Non-pigmented ciliary epithelial cell (primary cell): ENCODE measurements around the gene ITM2A.

Experiments used
- DNase-seq: peaks from one replicate; pipeline ENCODE4 v3.0.0-alpha.2; 2010; ENCODE audit warnings: low read depth

ITM2A gene

DNA sequence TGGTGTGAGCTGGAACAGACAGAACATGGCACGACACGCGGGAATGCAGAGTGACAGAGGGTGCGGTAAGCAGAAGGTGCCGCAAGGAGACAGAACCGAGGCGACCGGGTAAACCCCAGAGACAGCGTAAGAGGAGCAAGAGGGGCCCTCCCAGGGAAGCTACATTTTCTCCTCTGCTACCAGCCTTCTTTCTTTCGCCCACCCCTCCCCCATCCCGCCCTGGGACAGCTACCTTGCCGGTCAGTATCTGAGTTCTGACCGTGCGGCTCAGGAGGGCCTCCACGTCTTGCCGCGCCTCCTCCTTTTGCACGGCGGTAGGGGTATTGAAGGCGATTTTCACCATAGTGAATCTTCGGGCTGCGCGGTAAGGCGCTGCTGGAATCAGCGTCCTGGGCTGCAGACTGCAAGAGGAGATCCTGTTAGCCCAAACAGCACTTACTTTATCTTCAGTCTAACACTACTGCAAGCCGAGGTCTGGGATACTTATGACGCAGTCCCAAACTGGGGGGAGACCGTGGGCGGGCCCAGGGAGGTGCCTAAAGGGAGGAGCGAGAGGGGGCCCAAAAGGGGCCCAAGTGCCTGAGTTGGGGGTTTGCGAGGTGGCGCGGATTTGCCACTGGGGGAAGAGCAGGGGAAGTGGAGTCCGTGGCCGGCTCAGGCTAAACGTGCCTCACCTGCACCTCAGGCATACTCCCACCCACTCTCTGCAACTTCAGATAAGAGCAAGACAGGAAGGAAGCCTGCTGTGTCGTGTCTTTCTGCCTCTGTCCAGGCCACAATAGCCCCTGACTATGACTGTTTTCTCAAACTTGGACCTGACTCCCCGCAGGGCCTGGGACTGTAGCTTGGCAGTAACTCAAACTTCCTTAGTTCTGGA is at the start of gene ITM2A:
TSS of gene ITM2A (minus strand) at position 462 of the 877 bp plus-strand sequence. CDS start at position 343, 119 bp downstream.
- DNase-seq = no peak

DNA sequence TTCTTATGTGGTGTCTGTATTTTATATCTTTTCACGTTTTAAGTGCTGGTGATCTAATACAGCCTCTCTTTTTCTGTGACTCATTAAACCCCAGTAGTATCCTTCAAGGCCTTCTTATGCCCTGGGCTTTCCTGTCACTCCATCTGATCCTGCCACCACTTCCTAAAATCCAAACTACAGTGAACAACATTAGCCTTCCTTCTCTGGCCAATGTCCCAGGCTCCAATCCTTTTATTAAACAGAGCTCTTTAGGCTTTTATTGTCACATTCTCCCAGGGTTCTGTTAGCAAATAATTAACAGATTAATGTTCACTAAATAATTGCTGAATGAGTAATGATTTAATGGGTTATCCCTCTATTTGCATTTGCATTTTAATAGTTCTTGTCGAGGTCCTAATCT is 47.9 kb upstream of the ITM2A start:
- DNase-seq = no peak

DNA sequence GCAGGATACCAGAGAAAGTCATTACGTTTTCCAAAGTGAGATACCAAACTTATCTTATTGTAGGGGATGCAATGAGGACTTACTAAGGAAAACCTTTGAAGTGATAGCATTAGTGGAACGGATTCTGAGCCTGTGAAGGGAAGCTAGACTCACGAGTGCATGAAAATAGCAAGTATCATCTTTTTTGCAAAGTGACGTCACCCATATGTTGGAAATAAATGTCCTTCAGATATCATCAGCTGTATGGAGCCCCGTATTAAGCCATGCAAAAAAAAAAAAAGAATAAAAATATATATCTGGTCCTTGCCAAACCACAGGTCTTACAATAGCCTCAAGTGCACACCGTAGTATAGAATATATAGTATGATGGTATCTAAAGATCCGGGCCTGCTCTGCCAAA is 46.8 kb upstream of the ITM2A start:
- DNase-seq = no peak

DNA sequence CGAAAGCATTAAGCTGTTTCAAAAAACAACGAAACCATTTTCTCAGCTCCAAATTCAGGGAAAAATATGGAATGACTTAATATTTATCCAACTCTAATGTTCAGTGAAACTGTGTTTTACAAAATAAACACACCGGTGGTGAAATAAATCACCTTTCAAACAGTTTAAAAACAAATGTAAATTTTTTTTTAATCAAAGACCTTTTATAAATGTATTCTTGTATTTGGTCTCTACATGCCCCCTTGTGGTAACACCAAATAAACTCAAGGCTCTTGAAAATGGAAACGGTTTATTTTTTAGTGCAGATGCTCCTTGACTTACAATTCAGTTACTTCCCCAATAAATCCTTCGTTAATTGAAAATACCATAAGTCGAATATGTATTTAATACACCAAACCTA is 45.8 kb upstream of the ITM2A start:
- no peak for DNase-seq

DNA sequence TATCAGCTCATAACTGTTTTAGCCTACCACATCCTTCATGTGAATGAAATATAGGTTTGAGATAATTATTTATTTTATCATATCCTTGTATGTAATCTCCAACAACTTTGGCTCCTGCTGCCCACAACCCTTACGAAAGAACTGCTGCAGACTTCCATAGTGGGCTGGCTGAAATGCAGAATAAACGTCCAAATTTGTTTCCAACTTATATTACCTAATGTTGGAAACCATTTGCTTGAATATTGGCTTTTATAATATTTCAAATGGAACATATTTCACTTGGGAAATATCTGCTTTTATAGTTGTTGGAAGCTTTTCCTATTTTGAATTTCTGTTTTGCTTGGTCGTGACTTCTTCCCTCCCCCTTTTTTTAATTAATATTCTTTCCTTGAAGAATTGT is 45.0 kb upstream of the ITM2A start:
- no peak for DNase-seq

DNA sequence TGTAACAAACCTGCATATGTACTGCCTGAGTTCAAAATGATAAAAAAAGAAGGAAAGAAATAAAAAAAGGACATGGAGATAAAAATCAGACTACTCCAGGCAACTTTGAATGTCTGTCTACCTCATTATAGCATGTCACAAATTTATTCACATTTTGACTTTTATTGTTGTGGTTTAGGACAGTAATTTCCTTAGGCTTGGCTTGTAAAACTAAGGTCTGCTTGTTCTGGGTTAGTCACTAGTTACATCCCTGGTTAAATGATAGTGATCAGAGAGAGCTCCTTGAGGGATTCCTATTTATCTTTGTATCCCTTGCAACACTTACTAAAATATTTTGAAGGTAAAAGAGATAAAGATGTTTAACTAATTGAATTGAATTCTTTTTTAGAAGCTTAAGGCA is 42.5 kb upstream of the ITM2A start:
- DNase-seq = no peak

DNA sequence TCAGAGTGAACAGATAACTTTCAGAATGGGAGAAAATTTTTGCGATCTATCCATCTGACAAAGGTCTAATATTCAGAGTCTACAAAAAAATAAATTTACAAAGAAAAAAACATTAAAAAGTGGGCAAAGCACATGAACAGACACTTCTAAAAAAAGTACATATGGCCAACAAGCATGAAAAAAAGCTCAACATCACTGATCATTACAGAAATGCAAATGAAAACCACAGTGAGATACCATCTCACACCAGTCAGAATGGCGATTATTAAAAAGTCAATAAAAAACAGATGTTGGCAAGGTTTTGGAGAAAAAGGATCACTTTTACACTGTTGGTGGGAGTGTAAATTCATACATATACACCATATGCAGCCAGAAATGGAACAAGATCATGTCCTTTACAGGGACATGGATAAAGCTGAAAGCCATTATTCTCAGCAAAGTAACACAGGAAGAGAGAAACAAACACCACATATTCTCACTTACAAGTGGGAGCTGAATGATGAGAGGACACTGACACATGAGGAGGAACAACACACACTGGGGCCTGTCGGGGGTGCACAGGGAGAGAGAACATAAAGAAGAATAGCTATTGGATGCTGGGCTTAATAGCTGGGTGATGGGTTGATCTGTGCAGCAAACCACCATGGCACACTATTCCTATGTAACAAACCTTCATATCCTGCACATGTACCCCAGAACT is 41.6 kb upstream of the ITM2A start:
- DNase-seq = no peak

DNA sequence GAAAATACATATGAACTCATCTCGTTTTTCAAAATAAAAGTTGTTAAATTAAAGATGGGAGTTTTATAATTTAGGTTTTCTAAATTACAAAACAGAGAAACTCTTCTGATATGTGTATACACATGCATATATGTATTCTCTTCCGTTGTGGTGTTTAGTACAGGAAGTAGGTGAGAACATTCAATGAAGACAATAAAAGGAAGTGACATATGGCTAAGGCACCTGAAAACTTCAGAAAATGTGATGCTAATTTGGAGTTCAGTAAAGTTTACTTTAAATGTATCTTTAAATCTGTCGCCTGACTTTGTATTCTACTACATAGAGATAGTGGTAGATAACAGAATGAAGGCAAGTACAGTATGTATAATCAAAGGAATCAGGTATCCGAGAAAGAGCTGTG is 33.5 kb upstream of the ITM2A start:
- no peak for DNase-seq

DNA sequence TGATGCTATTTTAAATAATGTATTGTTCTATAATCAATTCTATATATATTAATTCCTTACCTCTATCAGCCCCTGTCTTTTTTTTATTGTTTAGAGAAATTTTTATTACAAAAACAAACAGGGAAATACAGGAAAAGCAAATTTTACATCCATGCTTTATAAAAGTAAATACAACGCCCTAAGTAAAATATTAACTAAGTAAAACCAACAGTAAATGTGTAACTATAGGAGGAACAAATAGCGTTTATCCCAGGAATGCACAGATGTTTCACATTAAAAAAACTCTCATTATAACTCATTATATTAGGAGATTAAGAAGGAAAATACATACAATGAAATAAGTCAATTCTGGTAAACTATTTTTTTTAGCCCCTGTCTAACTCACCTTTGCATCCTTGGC is 8.2 kb upstream of the ITM2A start:
- no peak for DNase-seq

DNA sequence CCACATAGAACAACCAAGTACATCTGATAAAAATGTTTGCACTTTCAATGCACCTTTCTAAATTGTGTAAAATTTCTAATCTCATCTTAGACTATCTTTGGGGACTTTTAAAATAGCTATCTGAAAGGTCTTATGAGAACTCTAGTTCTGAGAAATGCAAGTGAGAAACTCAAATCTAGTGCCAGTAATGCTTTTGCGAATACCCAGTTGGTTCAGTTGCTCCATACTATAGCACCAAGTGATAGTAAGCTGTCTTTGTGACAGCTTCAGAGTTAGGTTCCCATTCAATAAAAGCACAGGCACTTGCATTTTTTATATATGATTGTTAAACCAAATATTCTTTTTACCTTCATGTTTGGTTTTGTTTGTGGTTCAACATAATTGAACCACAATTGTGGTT is 4.5 kb upstream of the ITM2A start:
- no peak for DNase-seq

DNA sequence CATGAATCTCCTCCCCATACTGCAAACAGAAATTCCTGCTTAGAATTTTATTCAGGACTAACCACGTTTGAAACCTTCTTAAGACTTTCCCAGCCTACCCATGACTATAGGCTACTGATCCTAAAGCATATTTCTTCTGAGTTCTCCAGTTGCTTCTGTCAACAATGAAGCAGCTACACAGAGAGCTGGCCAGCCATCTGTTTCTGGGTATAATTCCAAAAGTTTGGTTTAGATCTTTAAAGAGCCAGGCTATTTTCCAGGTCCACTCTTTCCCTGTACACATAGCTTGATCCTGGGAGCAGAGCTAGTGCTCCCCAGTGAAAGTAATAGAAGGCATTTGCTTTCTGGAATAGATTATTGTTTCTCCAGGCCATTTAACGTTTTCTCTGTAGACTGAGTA is 4.0 kb upstream of the ITM2A start:
- DNase-seq = no peak

DNA sequence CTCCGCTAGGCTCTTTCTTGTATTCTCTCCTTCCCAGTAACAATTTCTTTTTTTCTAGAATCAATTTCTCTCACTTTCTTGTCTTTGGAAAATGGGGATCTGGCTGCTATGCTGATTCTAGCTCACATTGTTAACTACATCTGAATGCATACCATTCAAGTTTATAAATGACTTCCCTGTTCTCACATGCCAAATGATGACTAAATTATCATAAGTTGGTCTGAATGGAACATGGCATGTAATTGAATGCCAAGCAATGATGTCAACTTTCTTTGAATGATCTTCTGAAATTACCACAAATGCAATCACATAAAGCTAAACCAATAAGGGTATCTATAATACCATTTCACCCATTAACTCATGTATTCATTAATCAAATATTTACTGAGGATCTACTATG is 2.7 kb upstream of the ITM2A start:
- DNase-seq = no peak

DNA sequence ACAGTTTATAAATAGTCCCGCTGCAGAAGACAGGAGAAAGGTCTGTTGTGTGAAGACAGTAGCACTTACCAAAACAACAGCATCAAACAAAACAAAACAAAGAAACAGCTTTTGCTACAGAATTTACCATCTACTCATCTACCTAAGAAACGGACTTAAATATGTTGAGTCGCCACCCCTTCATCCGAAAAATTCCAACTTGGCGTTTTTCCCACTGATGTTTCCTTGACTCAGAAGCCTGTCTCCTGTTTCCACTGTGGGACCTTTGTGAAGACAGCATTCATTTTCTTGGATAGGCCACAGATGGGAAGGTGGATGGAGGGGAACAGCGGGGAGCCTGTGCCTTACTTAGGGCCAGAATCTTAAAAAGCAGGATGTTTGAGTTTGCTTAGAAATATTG is 1.3 kb upstream of the ITM2A start:
- no peak for DNase-seq

DNA sequence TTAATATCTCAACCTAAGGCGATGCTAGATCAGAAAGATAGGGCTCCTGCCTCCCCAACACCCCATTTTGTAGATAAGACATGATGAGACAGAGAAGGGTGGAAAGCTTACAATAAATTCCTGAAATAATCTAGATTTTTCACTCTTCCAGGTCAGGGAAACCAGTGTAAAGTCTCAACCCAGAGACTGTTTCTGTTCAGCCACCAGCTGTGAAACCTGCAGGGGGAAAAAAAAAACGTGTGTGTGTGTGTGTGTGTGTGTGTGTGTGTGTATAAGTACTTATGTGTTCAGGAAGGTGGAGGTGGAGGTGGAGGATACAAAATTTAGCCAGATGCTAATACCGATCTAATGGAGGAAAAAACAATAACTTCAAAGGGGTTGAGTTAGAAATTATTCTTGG is 773 bp upstream of the ITM2A start:
- DNase-seq = no peak

DNA sequence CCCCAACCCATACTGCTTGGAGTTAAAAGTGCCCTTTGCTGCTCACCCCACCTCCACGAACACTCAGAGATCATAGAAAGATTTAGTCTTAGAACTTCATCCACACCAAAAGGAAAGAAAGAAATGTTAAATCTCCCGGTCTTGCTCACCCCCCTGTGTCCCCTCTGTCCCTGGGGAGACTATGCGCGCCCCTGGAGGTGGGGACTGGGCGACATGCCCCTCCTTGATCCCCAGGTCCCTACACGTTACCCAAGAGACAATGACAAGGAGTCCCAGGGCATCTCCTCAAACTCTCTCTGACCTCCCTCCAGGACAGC is 620 bp downstream of the ITM2A start:
- no peak for DNase-seq

DNA sequence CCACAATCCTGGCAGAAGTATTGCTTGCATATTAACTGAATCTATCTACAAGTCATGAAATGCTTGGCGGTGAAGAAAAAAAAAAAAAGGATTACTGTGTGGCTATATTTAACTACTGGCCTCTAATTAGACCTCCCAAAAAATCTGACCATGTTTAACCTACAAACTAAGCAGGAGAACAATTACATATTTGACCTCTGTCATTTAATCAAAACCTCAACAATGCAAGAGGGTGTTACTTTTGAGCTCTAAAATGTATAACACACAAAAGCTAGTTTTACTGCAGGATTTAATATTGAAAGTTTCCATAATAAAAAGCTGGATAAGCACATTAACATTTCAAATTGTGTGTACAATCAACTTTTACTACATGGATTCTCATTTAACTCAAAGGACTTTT is 1.5 kb downstream of the ITM2A start:
- no peak for DNase-seq

DNA sequence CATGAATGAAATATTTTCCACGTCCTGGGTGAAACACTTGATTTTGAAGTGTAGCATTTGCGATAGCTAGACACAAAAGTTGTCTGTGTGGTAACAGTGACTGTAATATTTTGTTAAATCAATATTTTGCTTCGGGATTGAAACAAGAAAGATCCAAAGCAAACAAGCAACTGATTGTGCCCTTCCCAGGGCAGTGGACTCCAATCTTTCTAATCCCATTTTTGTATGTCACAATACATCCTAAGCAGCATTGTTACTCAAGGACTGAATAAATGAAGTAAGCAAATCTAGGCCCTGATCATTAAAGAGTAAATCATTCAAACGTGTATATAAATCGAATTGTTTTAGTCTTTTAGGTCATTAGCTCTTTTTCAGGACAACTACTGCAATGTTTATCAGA is 2.8 kb downstream of the ITM2A start:
- DNase-seq = no peak

DNA sequence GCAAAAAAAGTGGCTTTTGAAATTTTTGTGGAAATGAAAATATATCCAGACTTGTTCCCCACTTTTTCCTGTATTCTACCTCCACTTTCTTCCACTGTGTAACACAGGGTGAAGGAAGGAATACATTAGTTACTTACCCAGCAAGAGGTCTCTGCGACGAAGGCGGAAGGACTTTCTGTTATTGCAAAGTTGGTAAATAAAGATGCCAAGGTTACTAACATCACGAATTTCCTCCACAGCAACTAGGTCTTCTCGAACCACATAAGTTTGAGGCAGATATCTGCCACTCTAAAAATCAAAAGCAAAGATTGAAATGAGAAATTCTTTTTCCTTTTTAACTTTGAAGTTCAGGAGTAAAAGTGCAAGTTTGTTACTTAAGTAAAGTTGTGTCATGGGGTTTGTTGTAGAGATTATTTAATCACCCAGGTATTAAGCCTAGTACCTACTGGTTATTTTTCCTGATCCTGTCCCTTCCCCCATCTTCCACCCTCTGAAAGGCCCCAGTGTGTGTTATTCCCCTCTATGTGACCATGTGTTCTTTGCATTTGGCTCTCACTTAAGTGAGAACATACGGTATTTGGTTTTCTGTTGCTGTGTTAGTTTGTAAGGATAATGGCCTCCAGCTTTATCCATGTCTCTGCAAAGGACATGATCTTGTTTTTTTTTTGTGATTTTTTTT is 5.8 kb downstream of the ITM2A start:
- DNase-seq = no peak

DNA sequence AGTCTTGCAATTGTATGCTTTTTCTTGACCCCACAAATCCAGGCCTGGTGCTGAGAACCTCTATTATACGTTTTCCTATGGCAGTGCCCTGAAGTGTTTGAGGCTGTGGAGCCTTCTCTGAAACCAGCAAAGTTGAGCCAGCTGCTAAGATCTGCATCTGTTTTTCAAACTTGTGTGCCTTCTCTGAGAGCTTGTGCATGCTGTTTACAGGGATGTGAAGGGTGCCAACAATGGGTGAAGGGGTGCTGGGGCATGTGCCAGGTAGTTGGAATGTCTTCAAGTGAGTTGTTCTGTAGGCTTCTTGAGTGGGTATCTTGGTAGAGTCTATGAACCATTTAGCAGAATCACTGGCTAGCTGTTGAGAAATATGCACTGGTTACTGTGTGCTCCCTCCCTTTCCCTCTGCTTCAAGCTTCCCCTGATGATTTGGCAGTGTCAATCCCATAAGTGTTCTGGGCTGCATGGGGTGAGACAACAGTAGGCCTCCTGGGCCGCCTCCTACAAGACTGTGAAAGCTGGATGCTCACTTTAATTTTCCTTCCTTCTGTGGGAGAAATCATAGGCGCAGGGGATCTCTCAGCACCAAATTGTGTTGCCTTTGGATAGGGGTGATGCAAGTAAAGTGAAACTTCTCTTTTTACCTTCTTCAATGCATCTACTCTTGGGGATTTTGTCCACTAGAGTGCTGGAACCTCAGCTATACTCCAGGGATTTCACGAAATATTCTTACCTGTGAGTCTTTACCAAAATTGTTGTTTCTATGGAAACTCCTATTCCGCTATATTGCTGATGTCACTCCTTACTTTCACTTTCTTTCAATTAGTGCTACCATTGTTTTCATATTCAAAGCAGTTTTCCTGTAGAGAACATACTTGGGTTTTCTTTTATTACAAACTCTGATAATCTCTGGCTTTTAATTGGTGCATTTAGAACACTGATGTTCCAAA is 30.0 kb downstream of the ITM2A start:
- DNase-seq = no peak

DNA sequence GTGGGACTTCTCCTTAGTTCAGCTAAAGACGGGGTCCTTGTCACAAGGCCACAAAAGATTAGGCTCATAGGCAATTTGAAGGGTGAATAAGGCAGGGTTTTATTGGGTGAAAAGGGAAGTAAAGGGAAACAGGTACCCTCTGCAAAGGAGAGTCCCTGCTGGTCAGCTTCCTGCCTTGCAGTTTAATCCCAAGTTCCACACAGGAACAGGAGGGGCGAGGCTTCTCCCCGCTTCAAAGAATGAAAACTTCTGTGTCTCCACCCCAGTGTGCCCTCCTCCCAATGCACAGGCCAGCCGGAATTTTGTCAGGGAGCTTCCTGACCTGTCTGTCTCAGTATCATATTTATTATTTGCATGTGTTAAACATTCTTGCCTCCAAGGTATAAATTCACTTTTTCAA is 37.1 kb downstream of the ITM2A start:
- DNase-seq = no peak

DNA sequence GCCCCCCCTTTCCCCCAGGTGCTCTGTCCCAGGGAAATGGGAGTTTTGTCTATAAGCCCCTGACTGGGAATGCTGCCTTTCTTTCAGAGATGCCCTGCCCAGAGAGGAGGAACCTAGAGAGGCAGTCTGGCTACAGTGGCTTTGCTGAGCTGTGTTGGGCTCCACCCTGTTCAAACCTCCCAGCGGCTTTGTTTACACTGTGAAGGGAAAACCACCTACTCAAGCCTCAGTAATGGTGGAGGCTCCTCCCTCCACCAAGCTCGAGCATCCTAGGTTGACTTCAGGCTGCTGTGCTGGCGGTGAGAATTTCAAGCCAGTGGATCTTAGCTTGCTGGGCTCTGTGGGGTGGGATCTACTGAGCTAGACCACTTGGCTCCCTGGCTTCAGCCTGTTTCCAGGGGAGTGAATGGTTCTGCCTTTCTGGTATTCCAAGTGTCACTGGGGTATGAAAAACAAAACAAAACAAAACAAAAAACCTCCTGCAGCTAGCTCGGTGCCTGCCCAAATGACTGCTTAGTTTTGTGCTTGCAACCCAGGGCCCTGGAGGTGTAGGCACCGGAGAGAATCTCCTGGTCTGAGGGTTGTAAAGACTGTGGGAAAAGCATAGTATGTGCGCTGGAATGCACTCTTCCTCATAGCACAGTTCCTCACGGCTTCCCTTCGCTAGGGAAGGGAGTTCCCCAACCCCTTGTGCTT is 41.7 kb downstream of the ITM2A start:
- no peak for DNase-seq
